Sigmoid colon (tissue), 7 donors: ENCODE measurements around the gene CCDC15. TPM values are rescaled to one million over a fixed set of nuclear protein-coding genes. Genes with fewer than 3 reads are reported as not detected.

ENCODE experiments used
- DNase-seq: peaks from one replicate; pipeline ENCODE4 v3.0.0-alpha.2; 2019
- H3K27ac ChIP-seq, 4 donors: fragments of 200-600 bp; sonication (generic); one replicate each; pipeline ENCODE4 v1.5.1; 2016 to 2019; ENCODE audit warnings: mild to moderate bottlenecking in 1 of 4
- H3K27me3 ChIP-seq, 3 donors: fragments of 200-600 bp; sonication (generic); one replicate each; pipeline ENCODE4 v1.5.1; 2019; ENCODE audit warnings: mild to moderate bottlenecking in 1 of 3
- H3K36me3 ChIP-seq, 4 donors: fragments of 200-600 bp; sonication (generic); one replicate each; pipeline ENCODE4 v1.5.1; 2016 to 2019
- H3K4me1 ChIP-seq, 4 donors: fragments of 200-600 bp; sonication (generic); one replicate each; pipeline ENCODE4 v1.5.1; 2017 to 2019
- H3K4me3 ChIP-seq, 4 donors: fragments of 200-600 bp; sonication (generic); one replicate each; pipeline ENCODE4 v1.5.1; 2017 to 2019; ENCODE audit warnings: mild to moderate bottlenecking in 2 of 4, moderate library complexity in 1 of 4
- H3K9me3 ChIP-seq, 4 donors: fragments of 200-600 bp in 3 of 4; sonication (generic) in 3 of 4; one replicate each; pipeline versions ENCODE4 v1.5.1 to v1.6.1; 2013 to 2019
- EP300 ChIP-seq, 4 donors: sonication (generic); formaldehyde crosslinking; IDR thresholded peaks; one replicate each; pipeline ENCODE4 v1.6.1; 2017; ENCODE audit warnings: antibody characterized with exemption in 4 of 4
- POLR2A ChIP-seq, 2 donors: fragments of 450-650 bp; IDR thresholded peaks; one replicate each; pipeline ENCODE4 v1.6.1; 2016; ENCODE audit warnings: antibody characterized with exemption in 2 of 2, mild to moderate bottlenecking in 2 of 2, moderate library complexity in 2 of 2
- POLR2AphosphoS5 ChIP-seq, 4 donors: sonication (generic); formaldehyde crosslinking; IDR thresholded peaks; one replicate each; pipeline ENCODE4 v1.6.1; 2017; ENCODE audit warnings: antibody characterized with exemption in 4 of 4
- WGBS, 2 donors: extraction: QIAGEN DNeasy Blood & Tissue Kit; methylation state at CpG; one replicate each; pipeline ENCODE4 v1.1.7; 2013; 5-methylcytosine and 5-hydroxymethylcytosine counted together
- intact Hi-C: fragments of 100-400 bp; cut with DNase I; formaldehyde crosslinking; loops from one replicate; pipeline ENCODE4 v1.15.1; 2023
- polyA plus RNA-seq, 3 donors: library from polyadenylated mRNA; stranded (reverse); fragments of 200-250 nt; gene quantifications; one replicate each; pipeline ENCODE4 v1.2.3, GENCODE V29; 2013
- total RNA-seq, 4 donors: library from RNA; depleted of rRNA; stranded (reverse); fragments of >200 nt; gene quantifications; one replicate each; pipeline ENCODE4 v1.1.0, GENCODE V29; 2016
- TF ChIP-seq, protein P1 (sequence below), 4 experiments: fragments of 450-650 bp in 3 of 4; fragments of 200-600 bp in 1 of 4; IDR thresholded peaks; one replicate each; pipeline ENCODE4 v1.5.1; 2016 to 2019; ENCODE audit warnings: antibody characterized with exemption in 4 of 4, mild to moderate bottlenecking in 3 of 4, moderate library complexity in 2 of 4
- donor health status: healthy with polysubstance abuse.
- donor health status: Bipolar disorder and iron deficiency.
- donor health status: healthy.

CCDC15 gene
- total and polyA plus RNA-seq, 7 donors: 0.41 to 0.99 (median 0.66) TPM

DNA sequence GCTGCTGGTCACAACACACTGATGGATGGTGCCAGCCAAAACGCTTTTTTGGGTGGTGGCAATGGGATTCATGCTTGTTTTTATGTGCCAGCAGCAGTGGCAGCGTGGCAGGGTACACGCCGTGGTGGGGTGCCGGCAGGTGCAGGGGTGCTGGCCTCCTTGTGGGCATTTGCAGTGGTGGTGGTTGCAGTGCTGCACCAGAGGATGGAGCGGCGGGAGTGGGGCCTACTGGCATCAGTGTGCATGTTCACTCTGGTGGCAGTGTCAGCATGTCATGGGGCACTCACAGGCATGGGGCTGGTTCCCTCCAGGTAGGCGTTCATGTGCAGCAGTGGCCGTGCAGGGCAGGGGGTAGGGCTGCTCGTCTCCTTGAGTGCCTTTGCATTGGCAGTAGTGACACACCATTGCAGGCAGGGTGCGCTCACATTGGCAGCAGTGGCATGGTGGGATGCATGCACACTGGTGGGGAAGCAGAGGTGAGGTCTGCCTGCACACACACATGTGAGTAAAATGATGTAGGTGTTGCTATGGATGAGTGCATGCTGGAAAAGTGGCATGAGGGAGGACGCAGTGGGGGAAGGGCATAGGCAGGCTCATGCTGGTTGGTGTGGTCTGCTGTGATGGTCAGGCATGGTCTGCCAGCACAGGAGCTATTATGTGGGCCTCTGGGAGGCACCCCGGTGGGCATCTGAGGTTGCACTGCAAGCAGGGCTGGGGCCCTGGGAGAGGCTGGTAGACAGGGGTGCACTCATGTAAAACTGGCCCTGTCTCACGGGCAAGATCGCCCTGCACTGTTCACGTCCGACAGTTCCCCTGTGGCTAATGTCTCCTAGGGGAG is 29.9 kb downstream of the CCDC15 start:
- no peak for DNase-seq
- peaks cover 0 to 7% (median 3%) of the 10 kb centered on the region in 4 donors for H3K9me3 ChIP-seq
- H3K27ac ChIP-seq: no peak overlapping the region
- no peaks in the 10 kb centered on the region for H3K27me3 ChIP-seq
- H3K4me3 ChIP-seq: no peak overlapping the region
- TF ChIP-seq POLR2A (IDR thresholded peaks at IDR 0.05) (no peak), POLR2AphosphoS5 (IDR thresholded peaks at IDR 0.05) (no peak), EP300 (IDR thresholded peaks at IDR 0.05) (no peak)
- TF ChIP-seq, protein P1, sequence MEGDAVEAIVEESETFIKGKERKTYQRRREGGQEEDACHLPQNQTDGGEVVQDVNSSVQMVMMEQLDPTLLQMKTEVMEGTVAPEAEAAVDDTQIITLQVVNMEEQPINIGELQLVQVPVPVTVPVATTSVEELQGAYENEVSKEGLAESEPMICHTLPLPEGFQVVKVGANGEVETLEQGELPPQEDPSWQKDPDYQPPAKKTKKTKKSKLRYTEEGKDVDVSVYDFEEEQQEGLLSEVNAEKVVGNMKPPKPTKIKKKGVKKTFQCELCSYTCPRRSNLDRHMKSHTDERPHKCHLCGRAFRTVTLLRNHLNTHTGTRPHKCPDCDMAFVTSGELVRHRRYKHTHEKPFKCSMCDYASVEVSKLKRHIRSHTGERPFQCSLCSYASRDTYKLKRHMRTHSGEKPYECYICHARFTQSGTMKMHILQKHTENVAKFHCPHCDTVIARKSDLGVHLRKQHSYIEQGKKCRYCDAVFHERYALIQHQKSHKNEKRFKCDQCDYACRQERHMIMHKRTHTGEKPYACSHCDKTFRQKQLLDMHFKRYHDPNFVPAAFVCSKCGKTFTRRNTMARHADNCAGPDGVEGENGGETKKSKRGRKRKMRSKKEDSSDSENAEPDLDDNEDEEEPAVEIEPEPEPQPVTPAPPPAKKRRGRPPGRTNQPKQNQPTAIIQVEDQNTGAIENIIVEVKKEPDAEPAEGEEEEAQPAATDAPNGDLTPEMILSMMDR (IDR thresholded peaks at IDR 0.05): no peak
- H3K4me1 ChIP-seq: no peaks in the 10 kb centered on the region
- no peaks in the 10 kb centered on the region for H3K36me3 ChIP-seq
- intact Hi-C loops: no loop called here
- 95% methylated on average over 17 of the region's 17 CpGs for WGBS, 2 donors

DNA sequence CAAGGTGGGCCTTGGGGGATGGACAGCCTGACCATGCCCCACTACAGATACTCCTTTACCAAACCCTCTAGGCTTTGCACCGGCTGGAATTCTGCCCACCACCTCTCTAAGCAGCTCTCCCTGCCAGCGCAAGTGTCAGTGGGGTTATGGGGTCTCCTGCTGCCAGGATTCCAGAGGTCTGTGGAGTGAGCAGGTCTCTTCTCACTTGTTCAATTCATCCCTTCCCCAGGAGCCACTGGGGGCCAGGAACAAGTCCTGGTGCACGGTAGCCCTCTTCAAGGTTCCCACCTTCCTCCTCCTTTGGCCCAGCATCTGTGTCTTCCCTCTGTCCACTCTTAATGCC is 30.5 kb downstream of the CCDC15 start:
- Histone ChIP-seq H3K4me1 (no peaks in the 10 kb centered on the region), H3K27me3 (no peaks in the 10 kb centered on the region), H3K36me3 (no peaks in the 10 kb centered on the region), H3K27ac (no peak overlapping the region), H3K4me3 (no peak overlapping the region), H3K9me3 (peaks cover 0 to 7% (median 3%) of the 10 kb centered on the region in 4 donors)
- TF ChIP-seq, protein P1 (IDR thresholded peaks at IDR 0.05): no peak
- TF ChIP-seq POLR2AphosphoS5 (IDR thresholded peaks at IDR 0.05) (no peak), EP300 (IDR thresholded peaks at IDR 0.05) (no peak), POLR2A (IDR thresholded peaks at IDR 0.05) (no peak)
- WGBS, 2 donors: 97 to 98% methylated on average over 3 of the region's 3 CpGs
- intact Hi-C loops: no loop called here
- no peak for DNase-seq

DNA sequence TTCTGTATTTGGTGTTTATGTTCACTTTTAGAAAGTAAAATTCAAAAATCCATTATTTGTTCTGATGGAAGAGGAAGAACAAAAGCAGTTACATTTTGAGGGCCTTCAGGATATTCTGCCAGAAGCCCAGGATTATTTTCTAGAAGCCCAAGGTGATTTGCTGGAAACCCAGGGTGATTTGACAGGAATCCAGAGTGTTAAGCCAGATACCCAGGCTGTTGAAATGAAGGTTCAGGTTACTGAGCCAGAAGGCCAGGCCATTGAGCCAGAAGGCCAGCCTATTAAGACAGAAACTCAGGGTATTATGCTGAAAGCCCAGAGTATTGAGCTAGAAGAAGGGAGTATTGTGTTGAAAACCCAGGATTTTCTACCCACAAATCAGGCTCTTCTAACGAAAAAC is 33.1 kb downstream of the CCDC15 start:
- no peak for DNase-seq
- Histone ChIP-seq H3K27ac (no peak overlapping the region), H3K4me1 (no peaks in the 10 kb centered on the region), H3K36me3 (no peaks in the 10 kb centered on the region), H3K9me3 (peaks cover 0 to 6% (median under 1%) of the 10 kb centered on the region in 4 donors), H3K4me3 (no peak overlapping the region), H3K27me3 (no peaks in the 10 kb centered on the region)
- WGBS, 2 donors: 85 to 95% methylated on average over 1 of the region's 1 CpG
- intact Hi-C loops: no loop called here
- no peak for TF ChIP-seq EP300 (IDR thresholded peaks at IDR 0.05)
- no peak for TF ChIP-seq POLR2A (IDR thresholded peaks at IDR 0.05)
- TF ChIP-seq, protein P1 (IDR thresholded peaks at IDR 0.05): no peak
- no peak for TF ChIP-seq POLR2AphosphoS5 (IDR thresholded peaks at IDR 0.05)

DNA sequence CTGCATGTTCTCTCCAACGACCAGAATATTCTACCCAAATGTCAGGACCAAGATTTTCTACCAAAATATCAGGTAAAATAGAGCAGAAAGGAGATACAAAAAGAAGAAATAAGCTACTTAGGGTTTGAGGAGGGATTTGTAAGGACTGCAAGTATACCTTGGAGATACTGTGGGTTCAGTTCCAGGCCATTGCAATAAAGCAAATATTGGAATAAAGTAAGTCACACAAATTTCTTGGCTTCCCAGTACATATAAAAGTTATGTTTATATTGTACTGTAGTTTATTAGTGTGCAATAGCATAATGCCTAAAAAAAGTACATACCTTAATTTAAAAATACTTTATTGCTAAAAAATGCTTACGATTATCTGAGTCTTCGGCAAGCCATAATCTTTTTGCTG is 34.1 kb downstream of the CCDC15 start:
- TF ChIP-seq, protein P1 (IDR thresholded peaks at IDR 0.05): no peak
- TF ChIP-seq EP300 (IDR thresholded peaks at IDR 0.05): no peak
- TF ChIP-seq POLR2A (IDR thresholded peaks at IDR 0.05): no peak
- TF ChIP-seq POLR2AphosphoS5 (IDR thresholded peaks at IDR 0.05): no peak
- Histone ChIP-seq H3K27me3 (no peaks in the 10 kb centered on the region), H3K36me3 (no peaks in the 10 kb centered on the region), H3K4me1 (no peaks in the 10 kb centered on the region), H3K9me3 (no peaks in the 10 kb centered on the region), H3K4me3 (no peak overlapping the region), H3K27ac (no peak overlapping the region)
- DNase-seq: no peak
- 93 to 99% methylated on average over 3 of the region's 3 CpGs for WGBS, 2 donors
- intact Hi-C loops: no loop called here
